ENCODE data around the gene ANKRD66.

The ANKRD66 gene

GRCh38 chr6:46792635-46793034 lies 45.9 kb downstream of the ANKRD66 start:
- DNase-seq: no peak

- DNase-seq: no peak
These were observed 46.4 kb downstream of the ANKRD66 start, which contains the start of gene MEP1A for GRCh38 chr6:46793138-46793537. Gene MEP1A (plus strand): TSS chr6:46793389. CDS start chr6:46793399, 10 bp downstream.

- DNase-seq: no peak
These were observed 47.3 kb downstream of the ANKRD66 start for GRCh38 chr6:46794068-46794467.

- no peak for DNase-seq
These were observed 49.1 kb downstream of the ANKRD66 start for GRCh38 chr6:46795816-46796215.

GRCh38 chr6:46796848-46797580 lies 50.3 kb downstream of the ANKRD66 start:
- DNase-seq: no peak

GRCh38 chr6:46799657-46800056 lies 52.9 kb downstream of the ANKRD66 start:
- DNase-seq: no peak

- DNase-seq: no peak
These were observed 62.1 kb downstream of the ANKRD66 start for GRCh38 chr6:46808806-46809205.
